Measurements from ENCODE around the gene SGMS1.

The SGMS1 gene

GRCh38 chr10:50566150-50566549, 57.6 kb downstream of the SGMS1 start:
- Histone ChIP-seq H3K9me2 (replicated peaks; ENCODE audit: control insufficient read depth, low read length) (no peaks in the 10 kb centered on the region), H3K4me2 (ENCODE audit: low read length) (no peak overlapping the region), H3K36me3 (ENCODE audit: control insufficient read depth, low read length) (no peaks in the 10 kb centered on the region), H3K4me3 (ENCODE audit: low read length) (no peak overlapping the region), H3K27ac (ENCODE audit: low read depth, low read length) (no peak overlapping the region), H3K27me3 (ENCODE audit: control insufficient read depth, low read length) (no peaks in the 10 kb centered on the region), H3K4me1 (ENCODE audit: control insufficient read depth, low read length) (peaks cover 14% of the 10 kb centered on the region), H4K20me1 (ENCODE audit: control insufficient read depth, insufficient read depth, low read depth, low read length) (no peaks in the 10 kb centered on the region), H3F3A (ENCODE audit: control insufficient read depth, insufficient read depth) (peaks cover 2% of the 10 kb centered on the region; the same call in 1 of the 2 replicates), H3K9me3 (ENCODE audit: control insufficient read depth, insufficient read depth, low read length) (no peaks in the 10 kb centered on the region), H3K79me2 (ENCODE audit: control insufficient read depth, low read length) (no peaks in the 10 kb centered on the region)
- TF ChIP-seq CTCF (IDR thresholded peaks at IDR 0.05; ENCODE audit: low read depth, low read length, poor library complexity, severe bottlenecking) (no peak), EZH2phosphoT487 (IDR thresholded peaks at IDR 0.05; ENCODE audit: borderline replicate concordance, low read length) (no peak)

GRCh38 chr10:50565301-50566083, 58.3 kb downstream of the SGMS1 start:
- H3K36me3 ChIP-seq (ENCODE audit: control insufficient read depth, low read length), result no peaks in the 10 kb centered on the region
- H3K27ac ChIP-seq (ENCODE audit: low read depth, low read length), result no peak overlapping the region
- no peak for TF ChIP-seq CTCF (IDR thresholded peaks at IDR 0.05; ENCODE audit: low read depth, low read length, poor library complexity, severe bottlenecking)
- H3K9me3 ChIP-seq (ENCODE audit: control insufficient read depth, insufficient read depth, low read length), result no peaks in the 10 kb centered on the region
- H3K4me1 ChIP-seq (ENCODE audit: control insufficient read depth, low read length), result peaks cover 14% of the 10 kb centered on the region
- H3K9me2 ChIP-seq (replicated peaks; ENCODE audit: control insufficient read depth, low read length), result no peaks in the 10 kb centered on the region
- H3K27me3 ChIP-seq (ENCODE audit: control insufficient read depth, low read length), result no peaks in the 10 kb centered on the region
- no peak overlapping the region for H3K4me2 ChIP-seq (ENCODE audit: low read length)
- H3K79me2 ChIP-seq (ENCODE audit: control insufficient read depth, low read length), result no peaks in the 10 kb centered on the region
- no peaks in the 10 kb centered on the region for H4K20me1 ChIP-seq (ENCODE audit: control insufficient read depth, insufficient read depth, low read depth, low read length)
- H3K4me3 ChIP-seq (ENCODE audit: low read length), result no peak overlapping the region
- H3F3A ChIP-seq (ENCODE audit: control insufficient read depth, insufficient read depth), result peaks cover 2% of the 10 kb centered on the region; the same call in 1 of the 2 replicates

- Histone ChIP-seq H3K4me3 (ENCODE audit: low read length) (no peak overlapping the region), H3K27me3 (ENCODE audit: control insufficient read depth, low read length) (no peaks in the 10 kb centered on the region), H3K9me2 (replicated peaks; ENCODE audit: control insufficient read depth, low read length) (no peaks in the 10 kb centered on the region), H3K9me3 (ENCODE audit: control insufficient read depth, insufficient read depth, low read length) (no peaks in the 10 kb centered on the region), H3K36me3 (ENCODE audit: control insufficient read depth, low read length) (no peaks in the 10 kb centered on the region), H4K20me1 (ENCODE audit: control insufficient read depth, insufficient read depth, low read depth, low read length) (peaks cover 3% of the 10 kb centered on the region; the same call in 1 of the 2 replicates), H3K79me2 (ENCODE audit: control insufficient read depth, low read length) (no peaks in the 10 kb centered on the region), H3K4me2 (ENCODE audit: low read length) (no peak overlapping the region), H3K4me1 (ENCODE audit: control insufficient read depth, low read length) (peaks cover 14% of the 10 kb centered on the region), H3F3A (ENCODE audit: control insufficient read depth, insufficient read depth) (peaks cover 2% of the 10 kb centered on the region; the same call in 1 of the 2 replicates), H3K27ac (ENCODE audit: low read depth, low read length) (no peak overlapping the region)
- TF ChIP-seq EZH2phosphoT487 (IDR thresholded peaks at IDR 0.05; ENCODE audit: borderline replicate concordance, low read length), result no peak
- no peak for TF ChIP-seq CTCF (IDR thresholded peaks at IDR 0.05; ENCODE audit: low read depth, low read length, poor library complexity, severe bottlenecking)
Measured at GRCh38 chr10:50563906-50564305, 59.9 kb downstream of the SGMS1 start.

Measured in DOHH2 (cell line).